ENCODE measurements around the gene AP4S1.
"Not testable (repeated sequence)": the region's sequence is repeated elsewhere in the genome, so short reads cannot be mapped to it uniquely, and the experiment has no call there.

AP4S1 gene

GRCh38 chr14:31006703-31007102 lies 18.7 kb upstream of the AP4S1 start:
- DNase-seq (ENCODE audit: low spot score): no peak

DNA sequence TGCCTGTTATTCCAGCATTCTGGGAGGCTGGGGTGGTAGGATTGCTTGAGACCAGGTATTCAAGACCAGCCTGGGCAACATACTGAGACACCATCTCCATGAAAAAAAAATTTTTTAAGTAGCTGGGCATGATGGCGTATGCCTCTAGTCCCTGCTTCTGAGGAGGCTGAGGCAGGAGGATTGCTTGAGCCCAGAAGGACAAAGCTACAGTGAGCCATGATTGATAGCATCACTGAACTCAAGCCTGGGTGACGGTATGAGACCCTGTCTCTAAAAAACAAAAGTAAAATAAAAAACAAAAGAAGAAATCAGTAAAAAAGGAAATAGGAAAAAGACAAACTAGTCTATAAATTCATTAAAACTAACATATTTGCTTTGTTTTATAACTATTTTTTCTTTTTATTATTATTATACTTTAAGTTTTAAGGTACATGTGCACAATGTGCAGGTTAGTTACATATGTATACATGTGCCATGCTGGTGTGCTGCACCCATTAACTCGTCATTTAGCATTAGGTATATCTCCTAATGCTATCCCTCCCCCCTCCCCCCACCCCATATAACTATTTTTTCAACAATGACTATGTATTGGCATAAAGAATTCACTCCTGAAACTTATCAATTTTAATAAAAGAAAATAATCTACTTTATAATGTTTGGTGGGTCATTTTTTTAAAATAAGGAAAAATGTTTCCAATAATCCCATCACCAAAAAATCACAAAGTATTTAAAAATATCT lies 15.4 kb upstream of the AP4S1 start:
- no peak for DNase-seq (ENCODE audit: low spot score)

DNA sequence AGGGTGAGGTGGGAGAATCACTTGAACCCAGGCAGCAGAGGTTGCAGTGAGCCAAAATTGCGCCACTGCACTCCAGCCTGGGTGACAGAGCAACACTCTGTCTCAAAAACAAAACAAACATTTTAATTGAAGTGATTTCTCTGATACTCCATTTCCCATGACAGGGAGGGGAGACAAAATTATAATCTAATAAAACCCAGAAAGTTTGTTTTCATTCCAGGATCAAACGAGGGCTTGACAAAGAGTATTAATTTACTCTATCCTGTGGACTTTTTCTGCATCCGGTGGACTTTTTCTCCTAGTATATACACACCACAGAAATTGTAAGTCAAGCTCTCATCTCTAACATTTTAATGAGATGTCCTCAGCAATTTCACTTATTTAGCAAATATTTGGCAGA lies 14.5 kb upstream of the AP4S1 start:
- no peak for DNase-seq (ENCODE audit: low spot score)

GRCh38 chr14:31013841-31014240 lies 11.6 kb upstream of the AP4S1 start:
- DNase-seq (ENCODE audit: low spot score): no peak

- no peak for DNase-seq (ENCODE audit: low spot score)
Measured at GRCh38 chr14:31018057-31018645, 7.3 kb upstream of the AP4S1 start.

DNA sequence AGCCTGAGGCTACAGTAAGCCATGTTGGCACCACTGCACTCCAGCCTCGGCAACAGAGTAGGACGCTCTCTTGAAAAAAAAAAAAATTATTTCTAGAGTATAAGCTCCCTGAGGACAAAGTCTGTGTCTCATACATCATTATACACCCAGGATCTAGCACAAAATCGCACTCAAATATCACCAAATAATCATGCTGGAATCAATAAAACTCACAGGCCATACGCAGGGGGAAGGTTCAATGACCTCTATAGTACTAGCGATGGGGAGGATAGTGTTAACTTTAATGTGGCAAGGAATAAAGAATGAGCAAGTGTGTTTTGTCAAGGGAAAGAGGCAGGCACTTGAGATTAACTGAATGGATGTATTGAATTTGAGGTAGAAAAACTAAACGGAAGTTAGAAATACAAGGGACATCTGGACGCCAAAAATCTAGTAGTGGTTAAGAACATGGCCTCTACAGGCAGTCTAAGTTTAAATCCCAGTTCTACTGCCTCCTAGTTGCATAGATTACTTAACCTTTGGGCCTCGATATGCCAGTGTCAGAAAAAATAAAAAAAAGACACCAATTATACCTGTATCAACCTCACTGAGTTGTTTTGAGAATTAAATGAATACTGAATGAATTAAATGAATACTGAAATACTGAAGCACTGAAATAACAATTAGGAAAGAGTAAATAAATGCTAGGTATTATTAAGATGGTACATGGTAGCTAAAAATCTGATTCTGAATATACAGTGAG lies 4.4 kb upstream of the AP4S1 start:
- no peak for DNase-seq (ENCODE audit: low spot score)

DNA sequence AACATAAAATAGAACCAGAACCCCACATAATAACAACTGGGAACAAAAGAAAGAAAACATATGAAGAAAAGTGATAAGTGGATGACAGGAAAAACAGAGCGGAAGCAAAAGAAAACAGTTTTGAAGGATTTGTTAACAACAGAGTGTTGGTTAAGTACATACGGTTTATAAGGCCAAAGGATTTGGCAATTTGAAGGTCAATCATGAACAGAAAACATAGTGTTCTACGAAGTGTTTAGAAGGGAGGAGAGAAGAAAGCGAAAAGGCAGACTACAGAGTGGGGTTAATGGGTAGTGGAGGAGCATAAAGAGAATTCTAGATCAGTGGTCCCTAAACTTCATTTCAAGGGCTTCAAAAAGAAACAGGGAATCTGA lies 3.9 kb upstream of the AP4S1 start:
- DNase-seq (ENCODE audit: low spot score): no peak

DNA sequence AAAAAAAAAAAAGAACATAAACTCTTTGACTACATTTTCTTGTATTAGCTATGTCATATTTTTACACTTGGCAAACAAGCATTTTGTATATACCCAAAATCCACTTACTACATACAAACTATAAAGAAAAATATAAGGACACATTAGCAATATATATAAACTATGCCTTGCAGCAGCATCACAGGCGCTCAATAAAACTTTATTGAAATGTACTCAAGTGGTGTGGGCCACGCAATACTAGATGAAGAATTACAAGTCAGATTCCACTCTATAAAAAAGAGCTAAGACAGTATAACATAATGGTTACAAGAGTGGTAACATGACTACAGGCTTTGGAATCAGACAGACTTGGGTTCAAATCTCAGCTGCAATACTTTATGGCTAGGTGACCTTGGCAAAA lies 3.1 kb upstream of the AP4S1 start:
- no peak for DNase-seq (ENCODE audit: low spot score)

GRCh38 chr14:31024010-31024480 lies 1.4 kb upstream of the AP4S1 start:
- DNase-seq (ENCODE audit: low spot score): no peak

DNA sequence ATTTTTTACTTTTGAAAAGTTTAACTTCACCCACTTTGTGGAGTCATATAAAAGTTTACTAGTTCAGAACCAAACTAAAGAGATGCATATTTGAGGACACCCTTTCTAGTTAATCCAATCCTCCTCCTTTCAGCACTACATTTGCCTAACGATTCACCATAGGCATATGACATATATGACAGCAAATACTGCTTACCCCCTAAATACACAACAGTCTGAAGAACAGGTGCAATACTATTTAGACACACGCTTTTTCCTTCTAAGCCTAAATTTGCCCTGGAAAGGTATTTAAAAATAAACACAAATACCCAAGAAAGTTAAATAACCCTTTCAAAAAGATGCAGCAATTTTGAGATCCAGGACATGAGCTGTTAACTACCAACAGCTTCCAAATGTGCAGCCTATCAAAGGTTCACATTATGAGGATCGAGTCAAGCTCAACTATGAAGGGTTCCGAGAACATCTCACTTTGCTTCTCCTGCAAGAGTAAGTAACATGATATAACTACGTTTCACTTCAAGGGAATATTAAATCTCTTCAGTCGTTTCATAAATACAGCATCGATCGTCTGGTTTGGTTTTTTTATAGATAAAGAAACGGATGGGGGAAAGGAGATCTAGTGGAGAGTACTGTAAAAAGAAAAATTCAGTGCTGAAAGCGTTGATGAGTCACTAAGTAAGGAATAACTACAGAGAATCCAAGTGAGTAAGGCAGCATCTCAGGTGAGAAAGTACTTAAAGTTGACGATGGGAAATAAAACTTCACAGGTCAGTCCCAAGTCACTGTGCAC lies 677 bp upstream of the AP4S1 start:
- DNase-seq (ENCODE audit: low spot score): peak; percentile 19

DNA sequence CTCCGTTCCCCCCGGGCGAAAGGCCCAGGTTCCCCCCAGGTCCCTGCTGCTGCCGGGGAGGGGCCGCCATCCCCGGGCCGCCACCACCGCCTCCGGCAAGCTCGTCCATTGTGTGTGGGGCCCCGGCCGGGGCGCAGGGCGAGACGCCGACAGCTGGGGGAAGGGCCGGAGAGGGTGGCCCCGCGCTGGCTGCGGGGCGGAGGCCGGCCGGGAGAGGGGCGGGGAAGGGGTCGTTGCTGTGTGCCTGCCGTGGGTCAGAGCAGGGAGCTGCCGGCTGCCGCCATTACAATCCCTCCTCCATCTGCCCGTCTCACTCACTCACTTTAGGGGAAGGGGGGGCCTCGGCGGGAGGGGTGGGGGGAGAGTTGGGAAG lies 614 bp downstream of the AP4S1 start, which contains the start of gene STRN3:
Gene STRN3 (minus strand): TSS at position 303 of the 373 bp plus-strand sequence. CDS start 194 bp downstream, at position 109.
- DNase-seq (ENCODE audit: low spot score): no peak

DNA sequence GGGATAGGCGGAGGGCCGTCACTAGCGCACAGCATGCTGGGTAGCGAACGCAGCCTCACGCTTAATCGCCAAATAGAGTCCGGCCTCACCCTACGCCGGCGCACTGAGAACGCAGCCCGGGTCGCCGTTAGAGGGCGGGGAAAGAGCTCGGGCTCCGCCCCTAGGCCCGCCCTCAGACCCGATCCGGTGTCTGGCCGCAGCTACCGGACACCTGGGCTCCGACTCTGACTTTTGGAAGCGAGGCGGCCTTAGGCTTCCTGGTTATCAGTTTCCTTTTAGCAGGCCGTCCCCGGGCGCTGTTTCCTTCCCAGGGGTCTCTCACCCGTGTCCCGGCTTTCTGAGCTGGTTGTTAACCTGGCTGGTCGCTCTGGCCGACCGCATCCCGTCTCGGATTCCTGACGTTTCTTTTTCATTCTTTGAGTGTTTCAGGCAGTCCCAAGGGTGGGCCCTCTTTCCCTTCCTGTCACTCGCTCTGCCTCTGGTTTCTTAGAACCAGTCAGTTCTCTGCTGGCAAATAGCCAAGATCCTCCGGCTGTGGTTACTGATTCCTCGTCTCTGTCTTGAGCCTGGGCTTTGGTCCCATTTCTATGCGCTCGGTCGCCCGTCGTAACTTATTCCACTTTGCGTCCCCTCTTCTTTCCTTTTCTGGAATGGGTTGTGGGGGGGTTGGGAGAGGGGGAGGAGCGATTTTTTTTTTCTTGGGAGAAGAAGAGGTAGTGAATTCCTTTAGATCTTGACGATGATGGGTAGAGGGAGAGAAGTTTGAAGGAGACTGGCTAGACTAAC lies 1.2 kb downstream of the AP4S1 start:
- DNase-seq (ENCODE audit: low spot score): peak; percentile 94

DNA sequence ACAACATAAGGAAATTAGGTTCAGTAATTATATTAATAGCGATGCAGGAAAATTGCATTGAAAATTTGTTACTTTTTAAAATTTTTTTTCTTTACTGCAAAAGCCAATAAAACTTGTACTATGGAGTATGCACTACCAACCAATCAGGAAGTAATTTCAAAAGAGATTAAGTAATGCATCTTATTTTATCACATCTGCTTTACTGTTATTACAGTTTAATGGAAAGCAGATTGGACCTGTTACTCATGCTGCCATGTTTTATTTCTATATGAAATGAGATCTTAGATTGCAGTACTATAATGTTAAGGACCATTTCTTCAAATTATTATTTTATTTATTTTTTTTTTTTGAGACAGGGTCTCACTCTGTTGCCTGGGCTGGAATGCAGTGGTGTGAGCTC lies 2.4 kb downstream of the AP4S1 start:
- DNase-seq (ENCODE audit: low spot score): peak; percentile 8

DNA sequence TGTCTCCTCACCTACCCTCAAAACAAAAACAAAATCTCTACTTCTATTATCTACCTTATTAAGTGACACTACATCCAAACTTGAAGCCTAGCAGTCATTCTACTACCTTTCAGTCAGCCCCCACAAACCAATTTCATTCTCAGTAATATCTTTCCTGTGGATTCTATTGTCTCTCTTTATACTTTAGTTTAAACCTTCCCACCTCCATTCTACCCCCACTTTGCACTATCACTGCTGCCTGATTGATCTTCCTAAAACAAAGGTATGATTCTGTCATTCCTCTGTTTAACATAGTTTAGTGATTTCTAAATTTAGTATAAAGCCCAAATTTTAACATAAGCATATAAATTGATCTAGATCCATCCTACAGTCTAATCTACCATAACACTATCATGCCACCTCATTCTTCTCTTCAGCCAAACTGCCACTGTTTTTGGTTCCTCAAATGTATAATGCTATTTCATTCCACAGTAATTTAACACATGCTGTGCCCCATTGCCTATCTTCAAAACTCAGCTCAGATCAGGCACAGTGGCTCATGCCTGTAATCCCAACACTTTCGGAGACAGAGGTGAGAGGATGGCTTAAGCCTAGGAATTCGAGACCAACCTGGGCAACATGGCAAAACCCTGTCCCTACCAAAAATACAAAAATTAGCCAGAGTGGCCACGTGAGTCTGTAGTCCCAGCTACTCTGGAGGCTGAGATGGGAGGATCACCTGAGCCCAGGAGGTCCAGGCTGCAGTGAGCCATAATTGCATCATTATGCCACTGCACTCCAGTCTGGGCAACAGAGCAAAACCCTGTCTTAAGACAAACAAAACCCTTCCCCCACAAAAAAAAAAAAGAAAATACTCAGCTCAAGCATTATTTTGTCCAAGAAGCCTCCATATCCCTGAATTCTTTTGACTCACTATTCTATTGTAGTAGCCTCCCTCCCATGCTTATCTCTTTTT lies 3.8 kb downstream of the AP4S1 start:
- DNase-seq (ENCODE audit: low spot score): no peak

DNA sequence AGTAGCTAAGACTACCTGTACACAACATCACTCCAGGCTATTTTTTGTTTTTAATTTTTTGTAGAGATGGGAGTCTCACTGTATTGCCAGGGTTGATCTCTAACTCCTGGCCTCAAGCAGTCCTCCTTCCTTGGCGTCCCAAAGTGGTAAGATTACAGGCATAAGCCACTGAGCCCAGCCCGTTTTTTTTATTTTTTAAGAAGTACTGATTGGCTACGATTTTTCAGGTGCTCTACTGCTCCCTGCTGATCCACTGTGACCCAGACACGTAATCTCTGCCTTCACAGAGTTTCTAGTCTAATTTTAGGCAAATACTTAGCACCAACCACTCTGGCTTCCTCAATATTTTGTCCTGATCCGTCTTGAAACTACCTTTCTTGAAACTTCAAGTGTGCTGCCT lies 5.0 kb downstream of the AP4S1 start:
- DNase-seq (ENCODE audit: low spot score): no peak

DNA sequence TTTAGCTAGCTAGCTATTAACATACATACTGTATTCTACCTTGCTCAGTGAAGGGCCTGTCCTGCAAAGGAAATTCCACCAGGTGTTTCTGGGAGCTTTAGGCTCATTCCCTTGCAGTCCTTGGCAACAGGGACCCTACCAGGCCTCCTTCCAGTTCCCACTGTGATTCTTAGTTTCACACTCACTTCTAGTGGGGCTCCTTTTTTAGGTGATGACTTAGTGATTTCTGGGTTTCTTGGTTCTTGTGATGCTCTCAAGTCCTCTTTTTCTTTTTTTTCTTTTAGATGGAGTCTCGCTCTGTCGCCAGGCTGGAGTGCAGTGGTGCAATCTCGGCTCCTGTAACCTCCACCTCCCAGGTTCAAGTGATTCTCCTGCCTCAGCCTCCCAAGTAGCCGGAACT lies 11.1 kb downstream of the AP4S1 start:
- no peak for DNase-seq (ENCODE audit: low spot score)

DNA sequence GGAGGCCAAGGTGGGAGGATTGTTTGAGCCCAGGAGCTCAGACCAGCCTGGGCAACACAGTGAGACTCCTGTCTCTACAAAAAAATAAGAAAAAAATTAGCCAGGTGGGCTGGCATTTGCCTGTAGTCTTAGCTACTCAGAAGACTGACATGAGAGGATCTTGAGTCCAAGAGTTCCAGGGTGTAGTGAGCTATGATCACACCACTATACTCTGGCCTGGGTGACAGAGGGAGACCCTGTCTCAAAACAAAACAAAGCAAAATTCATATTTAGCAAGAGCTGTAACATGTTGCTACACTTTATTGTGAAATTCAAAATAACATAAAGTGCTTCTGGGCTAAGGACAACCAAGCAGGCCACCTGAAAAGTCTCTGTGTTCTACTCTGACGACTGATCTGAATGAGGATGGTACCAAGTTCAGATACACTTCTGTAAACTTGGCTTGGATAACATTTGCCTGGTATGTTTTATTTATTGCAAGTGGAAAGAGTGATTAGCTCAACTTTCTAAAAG lies 12.3 kb downstream of the AP4S1 start:
- no peak for DNase-seq (ENCODE audit: low spot score)

GRCh38 chr14:31038521-31039166 lies 13.2 kb downstream of the AP4S1 start:
- no peak for DNase-seq (ENCODE audit: low spot score)

DNA sequence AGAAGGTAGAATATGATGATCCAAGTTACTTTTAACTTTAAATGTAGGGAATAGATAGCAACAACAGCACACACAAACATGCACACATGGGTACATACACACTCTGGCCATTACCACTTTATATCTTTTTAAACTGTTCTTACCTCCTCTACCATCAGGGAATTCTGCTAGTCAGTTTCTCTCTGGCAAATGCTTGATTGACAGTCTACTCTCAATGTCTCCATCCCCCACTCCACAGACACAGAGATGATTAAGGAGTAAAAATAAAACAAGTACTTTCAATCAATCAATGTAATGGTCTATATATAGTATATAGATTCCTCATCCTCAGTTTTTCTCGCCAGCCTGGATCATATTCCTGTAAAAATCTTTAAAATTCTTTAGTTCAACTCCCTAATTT lies 16.9 kb downstream of the AP4S1 start:
- DNase-seq (ENCODE audit: low spot score): no peak

- DNase-seq (ENCODE audit: low spot score): not testable (repeated sequence)
Measured at GRCh38 chr14:31042893-31043292, 17.4 kb downstream of the AP4S1 start.
